K562 (cell line): ENCODE data around the gene PRKCSH. TPM values are rescaled to one million over a fixed set of nuclear protein-coding genes. Genes with fewer than 3 reads are reported as not detected.

Experiments
- DIDO1 ChIP-seq: fragments of 450-650 bp; IDR thresholded peaks from 2 replicates; pipeline ENCODE4 v1.6.1; 2016; ENCODE audit warnings: low read depth, missing biosample characterization, missing genetic modification characterization
- FIP1L1 ChIP-seq: fragments of 200-400 bp; formaldehyde crosslinking; IDR thresholded peaks from 2 replicates; pipeline ENCODE4 v1.6.1; 2018; ENCODE audit warnings: mild to moderate bottlenecking, low read depth, low read length; ENCODE audit not compliant: poor library complexity, severe bottlenecking
- ID3 ChIP-seq, 2 experiments: fragments of 250-450 bp in 1 of 2; fragments of 450-650 bp in 1 of 2; sonication (Bioruptor Pico) in 1 of 2; IDR thresholded peaks; 2 replicates each; pipeline versions ENCODE4 v1.6.1 to v1.8.0; 2016 to 2021; ENCODE audit warnings: mild to moderate bottlenecking in 2 of 2, moderate library complexity in 2 of 2, missing compliant biosample characterization in 1 of 2, missing genetic modification characterization in 1 of 2
- PTBP1 ChIP-seq: fragments of 200-400 bp; formaldehyde crosslinking; IDR thresholded peaks from 2 replicates; pipeline ENCODE4 v1.6.1; 2017; ENCODE audit warnings: low read depth, low read length
- ZMIZ1 ChIP-seq, 2 experiments: fragments of 150-350 bp in 1 of 2; IDR thresholded peaks; 2 replicates each; pipeline ENCODE4 v1.6.1; 2012 to 2016; ENCODE audit warnings: low read depth in 2 of 2, low read length in 2 of 2, mild to moderate bottlenecking in 1 of 2, moderate library complexity in 1 of 2
- polyA plus RNA-seq, 8 experiments: library from polyadenylated mRNA; depleted of rRNA in 4 of 8; stranded (reverse) in 5 of 8; unstranded in 3 of 8; fragments of >200 nt; fragmentation: Nextera tagmentation in 2 of 8; fragmentation: Illumina TruSeq in 1 of 8; extraction: Ambion mirVana in 2 of 8; extraction: Trizol in 1 of 8; gene quantifications; 2 replicates each; pipeline versions ENCODE4 v1.2.1 to v1.2.3, GENCODE V29; 2011 to 2014; ENCODE audit warnings: inconsistent platforms in 1 of 8, missing spikeins in 1 of 8
- total RNA-seq, 7 experiments: library from RNA; depleted of rRNA in 6 of 7; stranded (reverse); fragments of >200 nt in 6 of 7; fragmentation: Illumina TruSeq in 2 of 7; extraction: Trizol in 2 of 7; gene quantifications; 2 replicates each; pipeline versions ENCODE4 v1.2.1 to v1.2.3, GENCODE V29; 2011 to 2021; ENCODE audit warnings: low replicate concordance in 1 of 7

Gene PRKCSH
- total and polyA plus RNA-seq, 9 of the 15 experiments (the other 6 are each of a cell fraction or from before 2014, with no cell fraction given) = 2.3 to 297 (median 48.1) TPM

- TF ChIP-seq ID3 (CRISPR knock-in tag; IDR thresholded peaks at IDR 0.05) (no peak), ID3 (tag; IDR thresholded peaks at IDR 0.05) (no peak), ZMIZ1 (IDR thresholded peaks at IDR 0.05; ENCODE audit: low read depth in 2 of 2, low read length in 2 of 2) (no peak), DIDO1 (tag) (no peak), FIP1L1 (no peak), PTBP1 (no peak)
These were observed 48.0 kb upstream of the PRKCSH start (continued) for GRCh38 chr19:11387162-11388034.
